Keratinocyte (primary cell): ENCODE results near the gene ZFYVE26. TPM values are rescaled to one million over a fixed set of nuclear protein-coding genes. Genes with fewer than 3 reads are reported as not detected.

ENCODE experiments used
- DNase-seq: peaks from one replicate; pipeline ENCODE4 v3.0.0-alpha.2; 2011; ENCODE audit warnings: low read depth, missing footprints, low spot score
- FAIRE-seq: peaks from 2 replicates; lab custom pipeline; 2011; peaks lifted over from hg19 to GRCh38; lab: Jason Lieb, UNC
- H2AFZ ChIP-seq: 2 replicates; pipeline ENCODE4 v1.6.0; 2012; ENCODE audit warnings: low read length, control low read depth, inconsistent platforms; ENCODE audit not compliant: control insufficient read depth
- H3K27ac ChIP-seq: 2 replicates; pipeline ENCODE4 v1.5.1; 2011; ENCODE audit warnings: low read length; ENCODE audit not compliant: control insufficient read depth, insufficient read depth
- H3K27me3 ChIP-seq: 3 replicates; pipeline ENCODE4 v1.6.0; 2011; ENCODE audit warnings: low read length; ENCODE audit not compliant: control insufficient read depth, insufficient read depth; ENCODE audit errors: extremely low read depth
- H3K36me3 ChIP-seq, 2 experiments: 2 replicates in 1 of 2; 3 replicates in 1 of 2; pipeline ENCODE4 v1.5.1; 2011; ENCODE audit warnings: low read length in 2 of 2, mild to moderate bottlenecking in 1 of 2; ENCODE audit not compliant: control insufficient read depth in 2 of 2, insufficient read depth in 2 of 2; ENCODE audit errors: extremely low read depth in 1 of 2
- H3K4me1 ChIP-seq: 3 replicates; pipeline ENCODE4 v1.5.1; 2011; ENCODE audit warnings: low read length; ENCODE audit not compliant: control insufficient read depth, insufficient read depth; ENCODE audit errors: extremely low read depth
- H3K4me2 ChIP-seq: 3 replicates; pipeline ENCODE4 v1.6.0; 2011; ENCODE audit warnings: low read depth, low read length; ENCODE audit not compliant: control insufficient read depth, insufficient read depth; ENCODE audit errors: extremely low read depth
- H3K4me3 ChIP-seq, 3 experiments: fragments of 200-600 bp in 1 of 3; sonication (generic) in 1 of 3; 2 replicates in 2 of 3; 3 replicates in 1 of 3; pipeline ENCODE4 v1.5.1; 2011 to 2016; ENCODE audit warnings: low read length in 3 of 3, mild to moderate bottlenecking in 3 of 3, control low read depth in 2 of 3, inconsistent platforms in 1 of 3, low read depth in 1 of 3, mixed read lengths in 1 of 3, mixed run types in 1 of 3, moderate library complexity in 1 of 3; ENCODE audit not compliant: control insufficient read depth in 2 of 3, insufficient read depth in 2 of 3; ENCODE audit errors: extremely low read depth in 1 of 3
- H3K79me2 ChIP-seq: 2 replicates; pipeline ENCODE4 v1.6.0; 2012; ENCODE audit warnings: low read length; ENCODE audit not compliant: control insufficient read depth, insufficient read depth
- H3K9ac ChIP-seq: 3 replicates; pipeline ENCODE4 v1.6.0; 2011; ENCODE audit warnings: low read length; ENCODE audit not compliant: control insufficient read depth, insufficient read depth; ENCODE audit errors: extremely low read depth
- H3K9me1 ChIP-seq: 3 replicates; pipeline ENCODE4 v1.6.0; 2011; ENCODE audit warnings: low read length; ENCODE audit not compliant: control insufficient read depth, insufficient read depth; ENCODE audit errors: extremely low read depth
- H3K9me3 ChIP-seq: 2 replicates; pipeline ENCODE4 v1.5.1; 2012; ENCODE audit warnings: low read depth, low read length; ENCODE audit not compliant: control insufficient read depth
- H4K20me1 ChIP-seq: 3 replicates; pipeline ENCODE4 v1.6.0; 2011; ENCODE audit warnings: low read length; ENCODE audit not compliant: control insufficient read depth, insufficient read depth; ENCODE audit errors: extremely low read depth
- EZH2 ChIP-seq: IDR thresholded peaks from one replicate; pipeline ENCODE4 v1.6.1; 2012; ENCODE audit warnings: inconsistent platforms, mild to moderate bottlenecking, low read length, moderate library complexity
- dilution Hi-C: fragments of 300-500 bp; cut with MboI; formaldehyde crosslinking; loops from one replicate; pipeline ENCODE4 v1.7.0; 2020; ENCODE audit warnings: low sequenced_read_pairs; ENCODE audit not compliant: extremely low pct_ligation_motif_present
- polyA plus RNA-seq, 5 experiments: library from polyadenylated mRNA; depleted of rRNA in 3 of 5; stranded (reverse) in 3 of 5; stranded (forward) in 1 of 5; unstranded in 1 of 5; fragments of >200 nt; gene quantifications; 1 replicate in 1 of 5; 2 replicates in 3 of 5; 3 replicates in 1 of 5; pipeline versions ENCODE4 v1.2.1 to v1.2.3, GENCODE V29; 2011 to 2012; ENCODE audit warnings: missing spikeins in 2 of 5, low read depth in 1 of 5, low replicate concordance in 1 of 5
- TF ChIP-seq, protein P1 (sequence below), 3 experiments: IDR thresholded peaks in 1 of 3; conservative IDR thresholded peaks in 1 of 3; optimal IDR thresholded peaks in 1 of 3; 2 replicates in 2 of 3; 3 replicates in 1 of 3; pipeline versions ENCODE3 to v1.5.1; 2011; ENCODE audit warnings: low read length in 3 of 3, mild to moderate bottlenecking in 3 of 3, moderate library complexity in 2 of 3, control low read depth in 1 of 3, inconsistent platforms in 1 of 3; ENCODE audit not compliant: insufficient read depth in 2 of 3; ENCODE audit errors: extremely low read depth in 1 of 3

ZFYVE26 gene
- polyA plus RNA-seq, 1 donor (not counting 4 experiments of a cell fraction or from before 2014, with no cell fraction given): 9.8 TPM

DNA sequence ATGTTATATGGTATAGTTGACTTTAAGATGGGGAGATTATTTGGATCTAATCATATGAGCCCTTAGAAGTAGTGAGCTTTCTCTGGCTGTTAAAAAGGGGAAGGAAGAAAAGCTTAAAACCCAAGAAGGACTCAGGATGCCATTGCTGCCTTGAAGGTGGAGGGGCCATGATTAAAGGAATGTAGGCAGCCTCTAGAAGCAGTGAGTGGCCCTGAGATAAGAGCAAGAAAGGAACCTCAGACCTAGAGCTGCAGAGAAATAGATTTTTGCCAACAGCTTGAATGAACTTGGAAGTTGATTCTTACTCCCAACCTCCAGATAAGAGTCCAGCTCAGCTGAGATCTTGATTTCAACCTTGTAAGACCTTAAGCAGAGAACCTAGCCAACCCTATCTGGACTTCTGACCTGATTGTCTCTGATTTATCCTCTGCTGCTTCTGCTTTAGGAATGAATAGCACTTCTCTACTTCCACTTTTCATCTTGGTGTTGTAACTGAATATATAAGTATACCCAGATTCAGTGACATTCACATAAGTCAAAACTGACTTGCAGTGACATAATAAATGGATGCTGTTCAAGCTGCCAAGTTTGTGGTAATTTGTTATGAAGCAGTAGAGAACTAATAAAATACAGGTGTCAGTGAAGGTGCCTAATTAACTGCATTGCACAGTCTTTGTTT, 36.7 kb upstream of the ZFYVE26 start:
- H3K9me1 ChIP-seq: no peaks in the 10 kb centered on the region
- H2AFZ ChIP-seq: no peak overlapping the region
- H3K9me3 ChIP-seq: no peaks in the 10 kb centered on the region
- DNase-seq: no peak
- no peaks in the 10 kb centered on the region for H3K4me1 ChIP-seq
- TF ChIP-seq, protein P1, sequence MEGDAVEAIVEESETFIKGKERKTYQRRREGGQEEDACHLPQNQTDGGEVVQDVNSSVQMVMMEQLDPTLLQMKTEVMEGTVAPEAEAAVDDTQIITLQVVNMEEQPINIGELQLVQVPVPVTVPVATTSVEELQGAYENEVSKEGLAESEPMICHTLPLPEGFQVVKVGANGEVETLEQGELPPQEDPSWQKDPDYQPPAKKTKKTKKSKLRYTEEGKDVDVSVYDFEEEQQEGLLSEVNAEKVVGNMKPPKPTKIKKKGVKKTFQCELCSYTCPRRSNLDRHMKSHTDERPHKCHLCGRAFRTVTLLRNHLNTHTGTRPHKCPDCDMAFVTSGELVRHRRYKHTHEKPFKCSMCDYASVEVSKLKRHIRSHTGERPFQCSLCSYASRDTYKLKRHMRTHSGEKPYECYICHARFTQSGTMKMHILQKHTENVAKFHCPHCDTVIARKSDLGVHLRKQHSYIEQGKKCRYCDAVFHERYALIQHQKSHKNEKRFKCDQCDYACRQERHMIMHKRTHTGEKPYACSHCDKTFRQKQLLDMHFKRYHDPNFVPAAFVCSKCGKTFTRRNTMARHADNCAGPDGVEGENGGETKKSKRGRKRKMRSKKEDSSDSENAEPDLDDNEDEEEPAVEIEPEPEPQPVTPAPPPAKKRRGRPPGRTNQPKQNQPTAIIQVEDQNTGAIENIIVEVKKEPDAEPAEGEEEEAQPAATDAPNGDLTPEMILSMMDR (optimal IDR thresholded peaks at IDR 0.05 in 1 of 3, IDR thresholded peaks at IDR 0.05 in 1 of 3, conservative IDR thresholded peaks at IDR 0.05 in 1 of 3; ENCODE audit: extremely low read depth in 1 of 3, insufficient read depth in 2 of 3, low read length in 3 of 3): no peak
- no peak for TF ChIP-seq EZH2
- dilution Hi-C loops: no loop called here
- H3K4me2 ChIP-seq: no peak overlapping the region
- no peaks in the 10 kb centered on the region for H3K79me2 ChIP-seq
- no peak overlapping the region for H3K27ac ChIP-seq
- FAIRE-seq: no peak
- no peaks in the 10 kb centered on the region for H3K36me3 ChIP-seq
- no peaks in the 10 kb centered on the region for H4K20me1 ChIP-seq
- no peaks in the 10 kb centered on the region for H3K27me3 ChIP-seq
- H3K9ac ChIP-seq: no peak overlapping the region
- H3K4me3 ChIP-seq: no peak overlapping the region

- no peaks in the 10 kb centered on the region for H3K27me3 ChIP-seq
- H4K20me1 ChIP-seq: no peaks in the 10 kb centered on the region
- TF ChIP-seq, protein P1 (optimal IDR thresholded peaks at IDR 0.05 in 1 of 3, IDR thresholded peaks at IDR 0.05 in 1 of 3, conservative IDR thresholded peaks at IDR 0.05 in 1 of 3; ENCODE audit: extremely low read depth in 1 of 3, insufficient read depth in 2 of 3, low read length in 3 of 3): no peak
- TF ChIP-seq EZH2: no peak
- DNase-seq: no peak
- H3K9me1 ChIP-seq: no peaks in the 10 kb centered on the region
- no peak overlapping the region for H3K4me3 ChIP-seq
- H3K9me3 ChIP-seq: no peaks in the 10 kb centered on the region
- no peaks in the 10 kb centered on the region for H3K36me3 ChIP-seq
- dilution Hi-C loops: no loop called here
- H3K79me2 ChIP-seq: no peaks in the 10 kb centered on the region
- no peak for FAIRE-seq
- H3K9ac ChIP-seq: no peak overlapping the region
- H3K27ac ChIP-seq: no peak overlapping the region
- no peak overlapping the region for H3K4me2 ChIP-seq
- H2AFZ ChIP-seq: no peak overlapping the region
- no peaks in the 10 kb centered on the region for H3K4me1 ChIP-seq
These were observed 35.5 kb upstream of the ZFYVE26 start for GRCh38 chr14:67851785-67852410.
